ENCODE data around the gene TBC1D16.
"Not testable (repeated sequence)": the region's sequence is repeated elsewhere in the genome, so short reads cannot be mapped to it uniquely, and the experiment has no call there.

Gene TBC1D16

DNA sequence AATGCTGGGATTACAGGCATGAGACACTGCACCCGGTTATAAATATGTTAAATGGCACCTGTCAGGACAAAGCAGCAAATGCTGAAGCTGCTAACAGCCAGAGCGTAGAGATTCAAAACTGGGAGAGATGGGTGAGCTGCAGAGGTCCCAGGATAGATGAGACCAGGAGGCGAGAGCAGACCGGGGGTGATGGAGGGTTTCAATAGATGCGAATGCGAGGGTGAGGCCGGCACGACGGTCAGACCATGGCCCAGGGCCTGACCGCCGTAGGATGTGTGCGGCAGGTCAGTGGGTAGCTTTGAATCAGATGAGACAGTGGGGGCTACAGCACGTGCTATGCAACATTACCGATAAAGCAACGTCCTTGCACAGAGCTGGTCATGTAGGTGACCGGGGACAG is 15.0 kb upstream of the TBC1D16 start:
- ATAC-seq = no peak

DNA sequence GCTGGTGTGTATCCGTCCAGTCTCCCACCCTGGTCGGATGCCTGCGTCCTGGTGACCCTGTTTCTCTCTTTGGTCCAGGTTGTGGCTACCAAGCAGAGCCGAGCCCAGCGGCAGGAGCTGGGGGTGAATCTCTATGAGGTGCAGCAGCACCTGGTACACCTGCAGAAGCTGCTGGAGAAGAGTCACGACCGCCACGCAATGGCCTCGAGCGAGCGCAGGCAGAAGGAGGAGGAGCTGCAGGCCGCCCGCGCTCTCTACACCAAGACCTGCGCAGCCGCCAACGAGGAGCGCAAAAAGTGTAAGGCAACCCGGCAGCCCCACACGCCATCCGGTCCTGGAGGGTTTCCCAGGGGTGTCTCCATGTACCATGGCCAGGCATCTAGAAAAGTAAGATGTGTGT is 14.3 kb upstream of the TBC1D16 start:
- no peak for ATAC-seq

DNA sequence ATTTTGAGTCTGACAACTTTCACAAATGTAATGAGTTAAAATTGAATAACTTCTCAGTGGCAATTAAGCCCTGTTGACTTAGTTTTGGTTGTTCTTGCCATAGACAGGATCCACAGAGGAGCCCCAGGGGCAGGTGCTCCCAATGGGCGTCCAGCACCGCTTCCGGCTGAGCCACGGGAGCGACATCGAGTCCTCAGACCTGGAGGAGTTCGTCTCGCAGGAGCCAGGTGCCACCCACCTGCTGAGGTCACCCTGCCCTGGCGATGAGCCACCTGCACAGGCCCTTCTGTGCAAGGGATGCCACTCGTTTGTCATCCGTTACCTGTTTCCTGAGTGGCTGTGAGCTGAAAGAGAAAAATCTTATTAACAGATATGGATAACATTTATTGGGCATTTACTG is 11.5 kb upstream of the TBC1D16 start:
- no peak for ATAC-seq

DNA sequence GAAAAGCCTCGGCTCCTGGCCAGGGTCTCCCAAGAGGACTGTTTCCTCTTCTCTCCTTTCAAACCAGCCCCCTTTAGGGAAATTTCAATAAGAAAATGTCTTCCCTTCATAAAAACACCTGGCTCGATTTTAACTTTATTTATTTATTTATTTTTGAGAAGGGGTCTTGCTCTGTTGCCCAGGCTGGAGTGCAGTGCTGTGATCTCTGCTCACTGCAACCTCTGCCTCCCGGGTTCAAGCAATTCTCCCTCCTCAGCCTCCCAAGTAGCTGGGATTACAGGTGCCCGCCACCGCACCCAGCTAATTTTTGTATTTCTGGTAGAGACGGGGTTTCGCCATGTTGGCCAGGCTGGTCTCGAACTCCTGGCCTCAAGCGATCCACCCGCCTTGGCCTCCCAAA is 11.0 kb upstream of the TBC1D16 start:
- ATAC-seq = not testable (repeated sequence)

DNA sequence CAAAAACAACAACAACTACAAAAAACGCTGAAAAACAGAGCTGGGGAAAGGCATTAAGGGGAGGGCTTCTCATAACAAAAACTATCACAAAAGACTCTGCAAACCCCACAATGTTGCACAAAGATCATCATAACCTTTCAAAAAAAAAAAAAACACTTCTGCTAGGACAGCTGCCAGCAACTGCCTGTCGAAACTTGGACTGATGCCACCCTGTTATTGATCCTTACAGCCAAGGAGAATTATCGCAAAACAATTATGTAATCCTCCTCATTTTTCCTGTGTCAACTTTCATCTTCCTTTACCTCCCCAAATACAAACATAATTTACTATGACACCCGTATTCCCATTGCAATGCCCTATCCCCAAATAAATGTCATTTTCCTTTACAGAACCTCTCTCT is 10.0 kb upstream of the TBC1D16 start:
- ATAC-seq = no peak

DNA sequence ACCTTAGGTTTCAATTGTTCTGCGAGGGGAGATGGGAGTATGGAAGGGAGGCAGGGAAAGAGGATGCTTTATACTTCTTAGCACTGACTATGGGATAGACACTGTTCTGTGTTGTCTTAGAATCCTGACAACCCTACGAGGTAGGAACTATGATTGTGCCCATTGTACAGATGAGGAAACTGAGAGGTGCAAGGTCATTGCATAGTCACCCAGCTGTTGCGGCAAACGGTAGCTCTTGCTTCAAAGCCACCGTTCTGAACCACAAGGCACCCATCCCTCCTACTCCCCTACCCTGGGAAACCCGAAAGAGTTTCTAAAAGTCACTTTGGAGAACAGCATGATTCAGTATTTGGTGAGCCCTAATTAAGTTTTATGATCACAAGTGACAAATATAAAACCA is 8.3 kb upstream of the TBC1D16 start:
- ATAC-seq = no peak

DNA sequence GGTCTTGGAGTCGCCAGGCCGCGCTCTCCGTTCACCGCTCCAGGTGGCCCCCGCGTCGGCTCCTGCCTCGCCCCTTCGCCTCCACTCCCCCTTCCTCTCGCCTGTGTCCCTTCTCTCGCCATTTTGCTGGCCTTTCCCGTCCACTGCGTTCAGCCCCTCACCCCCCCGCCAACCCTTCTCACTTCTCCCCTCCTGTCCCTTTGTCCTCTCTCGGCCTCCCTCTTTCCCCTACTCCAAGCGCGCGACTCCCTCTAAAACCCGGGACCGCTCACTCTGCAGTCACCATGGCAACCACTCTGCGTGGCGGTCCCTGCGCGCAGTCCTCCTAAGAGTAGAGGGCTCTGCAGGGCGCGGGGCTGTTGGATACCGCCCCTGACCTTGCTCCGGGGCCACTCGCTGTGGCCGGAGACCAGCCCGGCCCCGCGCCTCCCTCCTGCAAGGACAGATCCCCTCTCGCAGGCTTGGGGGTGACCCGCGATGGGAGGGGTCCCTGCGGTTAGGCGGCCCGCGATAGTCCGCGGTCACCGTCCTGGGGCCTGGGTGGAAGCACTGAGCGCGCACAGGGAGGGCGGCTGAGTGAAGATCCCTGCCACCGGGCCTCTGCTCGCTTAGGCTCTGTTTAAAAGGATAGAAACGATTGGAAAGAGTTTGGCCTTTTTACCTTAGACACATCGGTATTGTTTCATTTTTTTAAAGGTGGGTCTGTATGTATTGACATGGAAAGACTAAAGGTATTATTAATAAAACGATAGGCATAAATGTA is 1.2 kb upstream of the TBC1D16 start:
- peak in 1 of 2 donors; percentile 10 for ATAC-seq

DNA sequence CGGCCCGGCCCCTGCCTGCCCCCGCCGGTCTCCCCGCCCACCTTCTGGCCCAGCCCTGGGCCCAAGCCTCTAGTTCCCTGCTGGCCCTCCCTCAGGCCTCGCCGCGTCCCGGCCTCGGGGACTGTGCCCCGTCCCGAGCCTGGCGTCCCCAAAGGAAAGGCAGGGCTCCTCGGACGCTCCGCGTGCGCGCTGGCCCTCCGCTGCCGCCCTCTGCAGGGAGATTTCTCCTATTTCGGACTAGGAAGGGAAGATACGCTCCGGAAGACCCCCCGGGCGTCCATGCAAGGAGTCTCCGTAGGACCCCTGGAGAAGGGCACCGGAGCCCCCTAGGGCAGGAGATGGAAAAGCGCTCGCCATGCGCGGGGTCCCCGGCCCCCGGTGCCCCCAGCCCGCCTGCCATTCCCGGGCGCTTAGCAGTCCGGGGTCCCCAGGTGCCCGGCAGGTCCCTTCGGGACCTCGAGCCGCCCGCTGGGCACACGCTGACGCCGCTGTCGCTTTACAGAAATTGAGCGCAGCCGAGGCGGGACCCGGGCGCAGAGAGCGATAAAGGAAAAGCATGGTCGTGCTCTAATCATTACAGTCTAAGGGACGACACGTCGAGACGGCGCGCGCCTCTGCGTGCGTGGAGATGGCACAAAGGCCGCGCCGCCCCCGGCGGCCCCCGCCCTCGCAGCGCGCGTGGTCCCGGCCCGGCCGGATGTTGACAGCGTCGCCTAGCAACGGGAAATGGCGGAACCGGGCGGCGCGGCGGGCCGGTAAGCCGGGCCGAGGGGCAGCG is 454 bp upstream of the TBC1D16 start, which contains the start of gene CCDC40:
Gene CCDC40 (plus strand): TSS at position 706 of the 778 bp plus-strand sequence. CDS start 21 bp downstream, at position 727.
- ATAC-seq = peak; percentile 80 to 82

DNA sequence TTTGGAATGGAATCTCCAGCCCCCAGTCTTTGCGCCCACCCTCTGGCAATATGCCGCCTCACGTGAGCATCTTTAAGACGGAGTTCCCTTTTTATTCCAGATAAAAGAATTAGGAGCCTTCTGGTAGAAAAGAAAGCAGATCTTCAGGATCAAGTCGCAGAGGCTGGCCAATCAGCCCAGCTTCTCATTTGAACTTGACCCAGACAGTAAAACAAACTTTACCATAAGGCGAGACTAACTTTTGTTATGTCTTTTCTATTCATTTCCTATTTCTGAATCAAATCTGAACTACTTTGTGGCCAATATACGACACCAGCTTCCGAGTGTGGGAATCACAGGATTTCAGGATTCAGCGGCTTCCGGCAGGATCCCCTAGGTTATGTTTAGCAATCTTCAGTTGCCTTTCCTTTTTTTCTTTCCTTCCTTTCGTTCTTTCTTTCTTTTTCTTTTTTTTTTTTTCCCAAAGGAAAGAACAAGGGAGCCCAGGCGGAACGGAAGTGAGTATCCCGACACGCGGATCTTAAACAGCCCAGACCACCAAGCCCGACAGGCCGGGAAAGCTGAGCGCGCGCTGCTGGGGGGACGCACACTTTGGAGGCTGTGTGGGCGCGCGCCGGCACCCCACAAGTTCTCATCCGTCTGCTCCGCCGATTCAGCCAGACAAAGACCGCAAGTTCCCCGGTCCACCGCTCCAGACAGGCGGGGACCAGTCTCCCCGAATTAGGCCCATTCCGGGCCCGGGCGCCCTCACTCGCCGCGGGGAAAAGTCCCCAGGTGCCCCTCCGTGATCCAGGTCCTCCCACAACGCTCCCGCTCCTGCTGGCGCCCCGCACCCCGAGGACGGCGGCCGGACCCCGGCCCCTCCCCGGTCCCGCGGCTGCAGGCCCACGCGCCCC is 633 bp downstream of the TBC1D16 start:
- peak; percentile 11 for ATAC-seq

DNA sequence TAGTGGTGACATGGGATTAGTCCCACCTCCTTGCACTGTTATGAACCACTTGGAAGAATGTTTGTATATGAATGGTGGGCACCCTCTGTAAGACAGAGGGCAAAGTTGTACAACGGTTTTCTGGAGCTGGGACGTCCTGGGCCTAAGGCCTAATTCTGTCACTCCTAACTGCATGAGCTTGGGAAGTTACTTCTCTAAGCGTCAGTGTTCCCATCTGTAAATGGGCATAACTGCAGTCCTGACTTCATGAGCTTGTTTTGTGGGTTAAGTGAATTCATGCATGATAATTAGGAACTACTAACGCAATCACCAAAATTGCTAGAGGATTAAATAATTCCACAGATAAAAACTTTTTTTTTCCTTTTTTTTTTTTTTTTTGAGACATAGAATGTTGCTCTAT is 1.8 kb downstream of the TBC1D16 start:
- ATAC-seq = no peak

DNA sequence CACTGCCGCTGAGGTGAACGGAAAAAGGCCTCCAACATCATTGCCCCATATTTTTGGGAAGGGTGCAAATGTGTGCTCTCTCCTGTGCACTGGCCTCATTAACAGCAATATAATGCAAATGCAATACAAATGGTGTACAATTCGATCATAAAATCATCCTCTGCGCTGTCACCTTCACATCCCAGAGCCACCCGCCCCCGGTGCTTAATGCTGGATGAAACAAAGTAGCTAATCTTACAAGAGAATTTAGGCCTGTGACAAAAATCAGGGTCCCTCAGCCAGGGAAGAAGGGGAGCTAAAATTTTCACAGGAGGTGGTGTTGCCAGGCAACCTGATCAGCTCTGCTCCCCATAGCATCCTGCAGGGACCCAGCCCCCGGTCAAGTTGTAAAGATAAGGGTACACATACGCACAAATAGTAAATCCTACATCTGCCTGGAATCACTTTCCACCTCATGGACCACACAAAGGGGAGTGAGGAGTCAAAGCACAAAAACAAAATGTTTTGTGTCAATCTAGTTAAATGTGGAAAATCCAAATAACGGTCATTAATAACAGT is 3.0 kb downstream of the TBC1D16 start:
- ATAC-seq = no peak

DNA sequence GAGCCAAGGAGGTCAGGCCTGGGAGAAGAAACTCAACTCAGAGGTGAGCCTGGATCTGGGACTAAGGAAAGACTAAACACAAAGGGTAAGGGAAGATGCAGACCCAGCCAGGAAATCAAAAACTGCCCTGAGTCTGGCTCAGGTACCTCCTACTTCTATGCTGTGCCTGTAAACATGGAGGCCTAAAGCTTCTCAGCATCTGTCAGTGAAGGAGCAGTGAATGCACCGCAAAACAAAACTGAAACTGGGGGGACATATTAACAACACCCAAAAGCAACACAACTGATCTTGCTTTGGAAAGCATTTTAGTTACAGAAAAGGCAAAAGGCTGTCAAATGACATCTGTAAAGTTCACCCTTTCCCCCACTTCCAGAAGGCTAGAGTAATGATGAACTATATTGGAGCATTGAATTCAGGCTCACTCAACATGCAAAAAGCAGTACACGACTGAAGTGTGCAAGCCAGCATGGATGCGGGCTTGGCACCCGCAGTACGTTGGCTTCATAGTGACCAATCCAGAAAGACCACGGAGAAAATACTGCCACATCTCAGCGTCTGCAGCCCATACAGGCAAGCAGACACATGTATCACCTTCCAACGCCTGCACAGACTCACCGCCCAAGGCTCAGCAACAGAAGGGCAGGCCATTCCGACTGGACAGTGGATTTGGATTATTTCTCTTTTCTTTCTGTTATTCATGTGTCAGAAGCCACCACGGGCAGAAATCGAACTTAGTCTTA is 3.8 kb downstream of the TBC1D16 start:
- ATAC-seq = no peak

DNA sequence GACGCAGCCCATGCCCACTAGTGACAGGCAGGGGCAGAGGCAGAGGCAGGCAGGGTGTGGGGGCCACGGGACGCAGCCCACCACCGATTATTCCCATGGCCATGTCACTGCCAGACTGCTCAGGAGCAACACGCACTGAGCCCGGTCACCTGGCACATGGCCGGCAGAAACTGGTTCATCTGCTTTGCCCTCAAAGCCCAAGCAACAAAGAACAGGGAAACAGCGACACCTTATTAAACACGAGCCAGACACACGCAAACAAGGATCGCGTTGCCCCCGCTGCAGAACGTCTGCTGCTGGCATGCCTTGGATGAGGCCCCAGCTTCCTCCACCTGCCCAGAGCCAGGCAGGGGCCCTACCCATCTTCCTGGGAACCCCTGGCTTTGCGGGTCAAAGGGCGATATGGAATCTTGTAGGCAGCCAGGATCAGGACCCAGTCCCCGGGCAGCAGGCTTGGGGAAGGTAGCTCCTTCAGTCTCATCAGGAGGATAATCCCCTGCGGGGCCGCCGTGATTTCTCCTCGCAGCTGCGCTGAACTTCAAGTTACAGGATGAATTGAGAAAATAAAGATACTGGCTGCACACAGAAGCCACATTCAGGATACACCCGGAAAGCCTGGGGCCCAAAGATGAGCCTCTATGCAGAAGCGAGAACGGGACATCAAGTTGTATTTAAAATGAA is 4.8 kb downstream of the TBC1D16 start:
- no peak for ATAC-seq

DNA sequence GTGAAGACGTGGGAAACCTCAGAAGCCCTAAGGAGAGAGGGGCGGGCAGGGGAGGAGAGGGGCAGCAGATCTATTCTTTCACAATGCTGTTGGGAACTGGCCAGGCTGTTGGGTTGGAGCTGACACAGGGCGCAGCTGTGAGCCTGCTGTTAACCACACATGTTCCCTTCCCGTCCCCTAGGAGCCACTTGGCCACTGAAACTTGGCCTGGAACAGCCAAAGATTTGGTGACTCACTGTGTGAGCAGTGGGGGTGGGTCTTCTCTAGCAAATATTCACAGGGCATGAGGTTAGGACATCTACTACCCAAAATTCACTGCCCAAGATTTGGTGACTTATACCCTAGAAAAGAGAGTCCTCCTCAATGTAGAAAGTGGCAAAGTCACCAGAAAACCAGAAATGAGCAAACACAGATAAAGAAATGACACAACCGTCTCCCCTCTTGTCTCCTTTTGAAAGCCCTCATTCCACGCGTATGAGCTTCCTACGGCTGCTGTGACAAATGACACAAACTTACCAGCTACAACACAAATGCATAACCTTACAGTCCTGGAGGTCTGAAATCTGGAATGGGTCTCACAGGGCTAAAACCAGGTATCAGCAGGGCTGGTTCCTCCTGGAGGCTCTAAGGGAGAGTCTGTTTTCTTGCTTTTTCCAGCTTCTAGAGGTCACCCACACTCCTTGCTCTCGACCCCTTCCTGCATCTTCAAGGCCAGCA is 6.3 kb downstream of the TBC1D16 start:
- ATAC-seq = no peak

DNA sequence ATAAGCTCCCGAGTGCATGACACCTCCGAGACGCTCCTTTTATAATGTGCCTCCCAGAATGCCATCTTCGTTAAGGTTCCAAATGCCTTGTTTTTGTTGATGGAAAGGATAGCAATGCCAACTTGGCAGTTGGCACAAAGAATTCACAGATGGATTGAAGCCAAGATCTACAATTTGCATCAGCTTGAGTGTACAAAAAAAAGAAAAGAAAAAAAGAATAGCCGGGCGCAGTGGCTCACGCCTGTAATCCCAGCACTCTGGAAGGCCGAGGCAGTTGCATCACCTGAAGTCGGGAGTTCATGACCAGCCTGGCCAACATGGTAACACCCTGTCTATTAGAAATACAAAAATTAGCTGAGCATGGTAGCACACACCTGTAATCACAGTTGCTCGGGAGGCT is 7.6 kb downstream of the TBC1D16 start:
- ATAC-seq = no peak

DNA sequence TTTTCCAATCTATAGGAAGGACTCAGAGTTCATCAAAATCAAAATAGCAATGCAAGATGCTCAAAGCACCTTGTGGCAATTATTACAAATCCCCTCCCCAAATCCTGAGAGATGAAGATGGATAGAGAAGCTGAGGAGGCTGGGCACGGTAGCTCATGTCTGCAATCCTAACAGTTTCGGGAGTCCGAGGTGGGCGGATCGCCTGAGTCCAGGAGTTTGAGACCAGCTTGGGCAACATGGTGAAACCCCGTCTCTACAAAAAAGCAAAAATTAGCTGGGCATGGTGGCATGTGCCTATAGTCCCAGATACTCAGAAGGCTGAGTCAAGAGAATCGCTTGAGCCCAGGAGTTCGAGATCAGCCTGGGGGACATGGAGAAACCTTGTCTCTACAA is 8.6 kb downstream of the TBC1D16 start:
- no peak for ATAC-seq

DNA sequence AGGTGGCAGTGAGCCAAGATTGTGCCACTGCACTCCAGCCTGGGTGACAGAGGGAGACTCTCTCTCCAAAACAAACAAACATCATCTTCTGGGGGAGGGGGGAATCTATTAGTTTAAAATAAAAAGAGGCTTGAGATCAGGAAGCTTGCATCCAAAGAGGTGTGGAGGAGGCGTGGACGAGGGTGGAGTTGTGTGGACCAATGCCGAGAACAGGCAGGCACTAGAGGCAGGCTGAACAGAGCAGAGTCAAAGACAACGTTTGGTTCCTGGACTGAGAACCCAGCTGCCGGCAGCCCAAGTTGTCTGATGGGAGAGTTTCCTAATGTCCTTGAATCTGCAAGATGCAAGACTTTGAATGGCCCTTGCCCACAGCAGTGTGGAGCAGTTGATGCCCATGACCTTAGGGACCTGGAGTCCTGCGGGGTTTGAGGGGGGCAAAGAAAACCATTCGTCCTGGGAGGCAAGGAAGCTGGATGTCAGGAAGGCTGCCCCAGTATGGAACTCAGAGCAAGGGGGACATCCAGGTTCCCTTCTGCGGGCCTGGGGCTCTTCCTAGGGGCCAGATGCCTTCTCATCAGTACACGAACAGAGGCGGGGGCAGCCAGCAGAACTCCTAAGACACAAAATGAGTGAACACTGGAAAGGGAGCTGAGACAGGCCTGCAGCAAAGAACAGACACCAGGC is 9.2 kb downstream of the TBC1D16 start:
- no peak for ATAC-seq

DNA sequence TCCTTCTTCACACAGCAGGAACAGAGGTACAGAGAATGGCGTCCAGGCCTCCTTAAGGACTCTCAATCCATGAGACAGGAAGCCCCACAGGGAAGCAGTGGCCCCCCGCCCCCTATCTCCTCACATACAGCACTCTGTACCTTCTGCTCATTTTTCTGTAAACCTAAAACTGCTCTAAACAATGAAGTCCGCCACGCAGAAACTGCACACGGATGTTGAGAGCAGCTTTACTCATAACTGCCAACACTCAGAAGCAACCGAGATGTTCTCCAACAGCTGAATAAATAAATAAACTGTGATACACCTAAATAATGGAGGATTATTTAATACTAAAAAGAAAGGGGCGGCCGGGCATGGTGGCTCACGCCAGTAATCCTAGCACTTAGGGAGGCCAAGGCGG is 9.9 kb downstream of the TBC1D16 start:
- ATAC-seq = no peak

DNA sequence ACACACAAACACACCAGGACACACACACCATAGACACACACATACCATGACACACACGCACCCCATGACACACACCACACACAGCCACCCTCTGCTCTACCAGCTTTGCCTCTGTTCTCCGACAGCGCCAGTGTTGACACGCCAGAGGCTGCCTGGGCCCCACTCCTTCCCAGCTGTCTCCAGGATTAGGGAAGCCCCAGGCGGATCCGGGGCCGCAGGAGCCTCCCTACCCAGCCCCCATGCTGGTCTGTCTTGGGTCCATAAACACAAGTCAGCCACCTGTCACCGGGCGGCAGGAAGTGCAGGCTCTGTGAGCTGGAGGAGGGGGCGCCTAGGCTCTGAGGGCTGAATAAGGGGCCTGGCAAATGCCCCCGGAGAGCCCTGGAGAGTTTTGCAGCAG is 10.5 kb downstream of the TBC1D16 start:
- ATAC-seq = no peak
